Panc1 (cell line): ENCODE measurements around the gene UGT1A8. TPM values are rescaled to one million over a fixed set of nuclear protein-coding genes. Genes with fewer than 3 reads are reported as not detected.
"Not testable (repeated sequence)": the region's sequence is repeated elsewhere in the genome, so short reads cannot be mapped to it uniquely, and the experiment has no call there.

ENCODE experiments used
- ATAC-seq: fragments of 200-7000 bp; cut with Tn5 transposase; 2 replicates; pipeline ENCODE4 v1.9.1; 2020; ENCODE audit warnings: mild to moderate bottlenecking, moderate library complexity
- BruUV-seq: library from RNA; stranded (reverse); fragments of 400-500 nt; replicated peaks from 2 replicates; lab custom pipeline; 2021; lab: Mats Ljungman, UMichigan
- CTCF ChIA-PET: fragments of 300-600 bp; sonication (Branson Sonifier 250); formaldehyde crosslinking; loops from one replicate; lab custom pipeline; 2022; ENCODE audit warnings: antibody characterized with exemption; lab: Charles Lee
- POLR2A ChIA-PET: fragments of 300-600 bp; sonication (Branson Sonifier 250); formaldehyde crosslinking; loops from one replicate; lab custom pipeline; 2022; ENCODE audit warnings: antibody characterized with exemption; lab: Charles Lee
- DNase-seq: peaks from one replicate; pipeline ENCODE4 v3.0.0-alpha.2; 2010; ENCODE audit warnings: low read depth, low spot score
- H3K27ac ChIP-seq: 2 replicates; pipeline ENCODE4 v1.5.1; 2011; ENCODE audit warnings: mild to moderate bottlenecking, low read length, inconsistent platforms
- H3K27me3 ChIP-seq: fragments of 200-500 bp; sonication (Bioruptor generic); 2 replicates; pipeline ENCODE4 v1.6.0; 2014; ENCODE audit warnings: low read length, inconsistent platforms; ENCODE audit not compliant: control insufficient read depth, insufficient read depth
- H3K36me3 ChIP-seq: fragments of 200-500 bp; sonication (Bioruptor generic); 2 replicates; pipeline ENCODE4 v1.5.1; 2014; ENCODE audit warnings: inconsistent platforms, mild to moderate bottlenecking, low read length, moderate library complexity; ENCODE audit not compliant: control insufficient read depth, insufficient read depth
- H3K4me1 ChIP-seq: 2 replicates; pipeline ENCODE4 v1.5.1; 2011; ENCODE audit warnings: inconsistent platforms, mild to moderate bottlenecking, low read length, moderate library complexity; ENCODE audit not compliant: control insufficient read depth, insufficient read depth
- H3K4me3 ChIP-seq, 2 experiments: 2 replicates each; pipeline ENCODE4 v1.5.1; 2011 to 2012; ENCODE audit warnings: low read depth in 2 of 2, low read length in 2 of 2, mild to moderate bottlenecking in 2 of 2, inconsistent platforms in 1 of 2, moderate library complexity in 1 of 2
- H3K9me3 ChIP-seq: fragments of 200-500 bp; sonication (Bioruptor generic); 2 replicates; pipeline ENCODE4 v1.5.1; 2014; ENCODE audit warnings: low read depth, mild to moderate bottlenecking, inconsistent platforms, low read length, moderate library complexity; ENCODE audit not compliant: control insufficient read depth, insufficient read depth
- POLR2AphosphoS5 ChIP-seq: IDR thresholded peaks from 2 replicates; pipeline ENCODE4 v1.6.1; 2012; ENCODE audit warnings: mild to moderate bottlenecking, low read depth, low read length, moderate library complexity
- SIN3A ChIP-seq: IDR thresholded peaks from 2 replicates; pipeline ENCODE4 v1.6.1; 2012; ENCODE audit warnings: low read depth, mild to moderate bottlenecking, low read length, moderate library complexity, borderline replicate concordance; ENCODE audit not compliant: insufficient read depth
- TCF7L2 ChIP-seq: IDR thresholded peaks from 2 replicates; pipeline ENCODE4 v1.6.1; 2011; ENCODE audit warnings: mild to moderate bottlenecking, low read depth, low read length, inconsistent platforms
- in situ Hi-C: cut with HindIII; loops from 2 replicates; pipeline ENCODE4 v1.10.0; 2016; ENCODE audit warnings: low sequenced_read_pairs, low pct_unique_long_range_greater_than_20kb
- intact Hi-C: fragments of 100-400 bp; cut with micrococcal nuclease; formaldehyde crosslinking; loops from one replicate; pipeline ENCODE4 v1.10.0; 2022; ENCODE audit not compliant: unreplicated experiment
- total RNA-seq: library from RNA; stranded (reverse); gene quantifications from one replicate; pipeline ENCODE4 v1.2.1, GENCODE V29; 2021; ENCODE audit not compliant: unreplicated experiment
- TF ChIP-seq, protein P1 (sequence below): fragments of 450-650 bp; IDR thresholded peaks from 2 replicates; pipeline ENCODE4 v1.5.1; 2017; ENCODE audit warnings: mild to moderate bottlenecking
- TF ChIP-seq, protein P2 (sequence below), 2 experiments: IDR thresholded peaks; 2 replicates each; pipeline ENCODE4 v1.6.1; 2011 to 2012; ENCODE audit warnings: low read depth in 2 of 2, control low read depth in 1 of 2, low read length in 1 of 2, mild to moderate bottlenecking in 1 of 2, moderate library complexity in 1 of 2; ENCODE audit not compliant: insufficient read depth in 1 of 2

Gene UGT1A8
- total RNA-seq, 1 experiment from 2014 or later = 0.15 TPM

DNA sequence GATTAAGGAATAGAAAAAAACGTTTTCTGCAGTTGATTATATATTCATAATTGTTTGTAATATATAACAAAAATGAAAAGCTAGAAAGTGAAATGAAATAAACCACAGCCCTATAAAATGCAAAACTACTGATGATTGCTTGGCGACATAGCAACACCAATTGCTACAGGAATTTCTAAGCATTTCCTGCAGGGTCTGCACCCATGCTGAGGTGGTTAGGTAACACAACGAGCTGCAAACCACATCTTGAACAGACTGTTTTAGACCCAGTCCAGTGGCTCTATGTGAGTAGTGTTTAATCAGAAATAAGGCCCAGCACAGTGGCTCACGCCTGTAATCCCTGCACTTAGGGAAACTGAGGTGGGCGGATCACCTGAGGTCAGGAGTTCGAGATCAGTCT, 37.1 kb downstream of the UGT1A8 start:
- Histone ChIP-seq H3K4me1 (no peaks in the 10 kb centered on the region), H3K27me3 (no peaks in the 10 kb centered on the region; the same call in 1 of the 2 replicates), H3K27ac (no peak overlapping the region), H3K4me3 (no peak overlapping the region), H3K36me3 (no peaks in the 10 kb centered on the region), H3K9me3 (no peaks in the 10 kb centered on the region)
- DNase-seq (no peak), ATAC-seq (no peak)
- no TSS peak for BruUV-seq
- ChIA-PET CTCF (no interaction called here), POLR2A (no interaction called here)
- TF ChIP-seq SIN3A (no peak), POLR2AphosphoS5 (no peak), TCF7L2 (no peak)
- TF ChIP-seq, protein P1, sequence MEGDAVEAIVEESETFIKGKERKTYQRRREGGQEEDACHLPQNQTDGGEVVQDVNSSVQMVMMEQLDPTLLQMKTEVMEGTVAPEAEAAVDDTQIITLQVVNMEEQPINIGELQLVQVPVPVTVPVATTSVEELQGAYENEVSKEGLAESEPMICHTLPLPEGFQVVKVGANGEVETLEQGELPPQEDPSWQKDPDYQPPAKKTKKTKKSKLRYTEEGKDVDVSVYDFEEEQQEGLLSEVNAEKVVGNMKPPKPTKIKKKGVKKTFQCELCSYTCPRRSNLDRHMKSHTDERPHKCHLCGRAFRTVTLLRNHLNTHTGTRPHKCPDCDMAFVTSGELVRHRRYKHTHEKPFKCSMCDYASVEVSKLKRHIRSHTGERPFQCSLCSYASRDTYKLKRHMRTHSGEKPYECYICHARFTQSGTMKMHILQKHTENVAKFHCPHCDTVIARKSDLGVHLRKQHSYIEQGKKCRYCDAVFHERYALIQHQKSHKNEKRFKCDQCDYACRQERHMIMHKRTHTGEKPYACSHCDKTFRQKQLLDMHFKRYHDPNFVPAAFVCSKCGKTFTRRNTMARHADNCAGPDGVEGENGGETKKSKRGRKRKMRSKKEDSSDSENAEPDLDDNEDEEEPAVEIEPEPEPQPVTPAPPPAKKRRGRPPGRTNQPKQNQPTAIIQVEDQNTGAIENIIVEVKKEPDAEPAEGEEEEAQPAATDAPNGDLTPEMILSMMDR = no peak
- TF ChIP-seq, protein P2, sequence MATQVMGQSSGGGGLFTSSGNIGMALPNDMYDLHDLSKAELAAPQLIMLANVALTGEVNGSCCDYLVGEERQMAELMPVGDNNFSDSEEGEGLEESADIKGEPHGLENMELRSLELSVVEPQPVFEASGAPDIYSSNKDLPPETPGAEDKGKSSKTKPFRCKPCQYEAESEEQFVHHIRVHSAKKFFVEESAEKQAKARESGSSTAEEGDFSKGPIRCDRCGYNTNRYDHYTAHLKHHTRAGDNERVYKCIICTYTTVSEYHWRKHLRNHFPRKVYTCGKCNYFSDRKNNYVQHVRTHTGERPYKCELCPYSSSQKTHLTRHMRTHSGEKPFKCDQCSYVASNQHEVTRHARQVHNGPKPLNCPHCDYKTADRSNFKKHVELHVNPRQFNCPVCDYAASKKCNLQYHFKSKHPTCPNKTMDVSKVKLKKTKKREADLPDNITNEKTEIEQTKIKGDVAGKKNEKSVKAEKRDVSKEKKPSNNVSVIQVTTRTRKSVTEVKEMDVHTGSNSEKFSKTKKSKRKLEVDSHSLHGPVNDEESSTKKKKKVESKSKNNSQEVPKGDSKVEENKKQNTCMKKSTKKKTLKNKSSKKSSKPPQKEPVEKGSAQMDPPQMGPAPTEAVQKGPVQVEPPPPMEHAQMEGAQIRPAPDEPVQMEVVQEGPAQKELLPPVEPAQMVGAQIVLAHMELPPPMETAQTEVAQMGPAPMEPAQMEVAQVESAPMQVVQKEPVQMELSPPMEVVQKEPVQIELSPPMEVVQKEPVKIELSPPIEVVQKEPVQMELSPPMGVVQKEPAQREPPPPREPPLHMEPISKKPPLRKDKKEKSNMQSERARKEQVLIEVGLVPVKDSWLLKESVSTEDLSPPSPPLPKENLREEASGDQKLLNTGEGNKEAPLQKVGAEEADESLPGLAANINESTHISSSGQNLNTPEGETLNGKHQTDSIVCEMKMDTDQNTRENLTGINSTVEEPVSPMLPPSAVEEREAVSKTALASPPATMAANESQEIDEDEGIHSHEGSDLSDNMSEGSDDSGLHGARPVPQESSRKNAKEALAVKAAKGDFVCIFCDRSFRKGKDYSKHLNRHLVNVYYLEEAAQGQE (IDR thresholded peaks at IDR 0.05; ENCODE audit: insufficient read depth in 1 of 2, low read depth in 2 of 2, low read length in 1 of 2) = no peak
- in situ Hi-C loops = no loop called here
- intact Hi-C loops = no loop called here

DNA sequence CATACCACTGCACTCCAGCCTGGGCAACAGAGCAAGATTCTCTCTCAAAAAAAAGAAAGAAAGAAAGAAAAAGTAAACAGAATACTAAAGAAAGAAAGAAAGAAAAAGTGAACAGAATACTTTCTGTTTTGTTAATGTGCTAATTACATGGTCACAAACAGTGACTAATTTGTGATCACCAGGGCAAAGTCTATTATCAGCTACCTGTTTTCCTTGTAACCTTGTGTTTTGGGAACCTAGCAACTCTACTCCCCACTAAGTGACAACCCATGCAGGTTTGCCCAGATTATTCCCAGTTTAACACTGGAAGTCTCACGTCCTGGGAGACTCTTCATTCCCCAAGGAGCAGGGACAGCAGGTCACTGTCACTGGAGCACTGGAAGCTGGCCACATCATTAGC, 37.6 kb downstream of the UGT1A8 start:
- H3K4me1 ChIP-seq = no peaks in the 10 kb centered on the region
- DNase-seq = no peak
- H3K9me3 ChIP-seq = no peaks in the 10 kb centered on the region
- H3K27ac ChIP-seq = no peak overlapping the region
- no peak for ATAC-seq
- TF ChIP-seq TCF7L2 = no peak
- no peak overlapping the region for H3K4me3 ChIP-seq
- POLR2A ChIA-PET = no interaction called here
- in situ Hi-C loops = no loop called here
- intact Hi-C loops = no loop called here
- no TSS peak for BruUV-seq
- H3K36me3 ChIP-seq = no peaks in the 10 kb centered on the region
- CTCF ChIA-PET = no interaction called here
- H3K27me3 ChIP-seq = peaks cover 2% of the 10 kb centered on the region

DNA sequence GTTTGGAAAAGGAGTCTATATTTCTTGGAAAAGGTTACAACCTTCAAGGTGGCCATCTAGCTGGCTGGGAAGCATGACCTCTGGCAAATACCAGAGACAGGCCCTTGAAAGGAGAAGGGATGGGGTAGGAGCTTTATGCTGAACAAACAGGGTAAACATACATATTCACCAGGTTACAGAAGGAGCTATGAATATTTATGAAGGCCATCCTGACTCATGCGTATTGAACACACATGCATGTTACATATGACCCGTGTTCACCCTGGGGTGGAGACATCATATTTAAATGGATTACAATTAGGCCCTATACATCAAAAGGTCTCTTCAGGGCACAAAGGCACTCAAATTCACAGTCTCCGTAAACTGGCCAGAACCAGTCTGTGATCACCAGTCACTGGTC, 38.5 kb downstream of the UGT1A8 start:
- intact Hi-C loops = not testable (repeated sequence)

More for the DNA sequence above, 38.5 kb downstream of the UGT1A8 start:
- H3K27me3 ChIP-seq, DNase-seq, H3K36me3 ChIP-seq, H3K9me3 ChIP-seq, in situ Hi-C loops, CTCF ChIA-PET, BruUV-seq, H3K4me3 ChIP-seq, H3K4me1 ChIP-seq, POLR2A ChIA-PET, H3K27ac ChIP-seq, ATAC-seq: not testable (repeated sequence)
